A549 (cell line): ENCODE results near the gene GPR78. TPM values are rescaled to one million over a fixed set of nuclear protein-coding genes. Genes with fewer than 3 reads are reported as not detected.

Source experiments
- ATAC-seq, 2 experiments: fragments of 200-7000 bp in 1 of 2; fragments of >200 bp in 1 of 2; cut with Nextera tagmentation in 1 of 2; cut with Tn5 transposase in 1 of 2; 3 replicates each; pipeline versions ENCODE4 v1.8.0 to v1.9.1; 2018 to 2020; ENCODE audit warnings: mild to moderate bottlenecking in 1 of 2, moderate library complexity in 1 of 2
- CTCF ChIA-PET: fragments of 300-600 bp; sonication (Branson Sonifier 250); formaldehyde crosslinking; extraction: SDS; loops from one replicate; lab custom pipeline; 2021; ENCODE audit warnings: antibody characterized with exemption, inconsistent platforms; lab: Yijun Ruan, JAX
- POLR2A ChIA-PET: fragments of 350-600 bp; formaldehyde crosslinking; extraction: SDS; loops from one replicate; lab custom pipeline; 2021; ENCODE audit warnings: antibody characterized with exemption, inconsistent platforms; lab: Yijun Ruan, JAX
- DNase-seq, 2 experiments: peaks; one replicate each; pipeline versions ENCODE4 v3.0.0 to v3.0.0-alpha.2; 2011 to 2016; ENCODE audit warnings: low read depth in 1 of 2, low spot score in 1 of 2
- FAIRE-seq: peaks from 2 replicates; lab custom pipeline; 2011; peaks lifted over from hg19 to GRCh38; lab: Jason Lieb, UNC
- H3K27ac ChIP-seq, 2 experiments: fragments of >200 bp; sonication (Bioruptor Twin); formaldehyde crosslinking; 3 replicates each; pipeline ENCODE4 v1.5.1; 2016 to 2017
- H3K4me1 ChIP-seq: fragments of >200 bp; sonication (Bioruptor Twin); formaldehyde crosslinking; 3 replicates; pipeline ENCODE4 v1.6.1; 2016
- H3K4me2 ChIP-seq: fragments of >200 bp; sonication (Bioruptor Twin); formaldehyde crosslinking; 3 replicates; pipeline ENCODE4 v1.6.1; 2016
- H3K4me3 ChIP-seq: fragments of >200 bp; sonication (Bioruptor Twin); formaldehyde crosslinking; 3 replicates; pipeline ENCODE4 v1.5.1; 2016
- H3K9me3 ChIP-seq: fragments of >200 bp; sonication (Bioruptor Twin); formaldehyde crosslinking; 3 replicates; pipeline ENCODE4 v1.6.1; 2016
- CEBPB ChIP-seq, 2 experiments: fragments of >200 bp in 1 of 2; sonication (Bioruptor Twin) in 1 of 2; formaldehyde crosslinking in 1 of 2; IDR thresholded peaks; 2 replicates each; pipeline ENCODE4 v1.6.1; 2012 to 2016
- CHD2 ChIP-seq: fragments of 150-350 bp; IDR thresholded peaks from 2 replicates; pipeline ENCODE4 v1.6.1; 2014; ENCODE audit warnings: low read length; ENCODE audit not compliant: partially characterized antibody
- EHF ChIP-seq: fragments of 250-450 bp; sonication (Bioruptor Pico); IDR thresholded peaks from 2 replicates; pipeline ENCODE4 v1.5.0; 2020; ENCODE audit warnings: mild to moderate bottlenecking
- EHMT2 ChIP-seq: fragments of 200-600 bp; sonication (generic); IDR thresholded peaks from 2 replicates; pipeline ENCODE4 v1.6.1; 2016; ENCODE audit warnings: antibody characterized with exemption, low read depth, mild to moderate bottlenecking, moderate library complexity
- FOSL2 ChIP-seq, 2 experiments: fragments of 450-650 bp in 1 of 2; fragments of >200 bp in 1 of 2; sonication (Bioruptor Twin) in 1 of 2; formaldehyde crosslinking; IDR thresholded peaks; 2 replicates each; pipeline versions ENCODE4 v1.5.0 to v1.6.1; 2016 to 2020; ENCODE audit warnings: mild to moderate bottlenecking in 1 of 2, moderate library complexity in 1 of 2
- FOXS1 ChIP-seq: fragments of 250-450 bp; sonication (Bioruptor Pico); IDR thresholded peaks from 2 replicates; pipeline ENCODE4 v1.5.0; 2020; ENCODE audit warnings: mild to moderate bottlenecking, moderate library complexity
- GATA3 ChIP-seq: IDR thresholded peaks from 2 replicates; pipeline ENCODE4 v1.6.1; 2012; ENCODE audit warnings: borderline replicate concordance
- HDAC2 ChIP-seq: fragments of 200-600 bp; sonication (generic); IDR thresholded peaks from 2 replicates; pipeline ENCODE4 v1.6.1; 2016
- HOXA7 ChIP-seq: fragments of 250-450 bp; sonication (Bioruptor Pico); IDR thresholded peaks from 2 replicates; pipeline ENCODE4 v1.5.0; 2020; ENCODE audit warnings: mild to moderate bottlenecking, moderate library complexity
- HOXB5 ChIP-seq: fragments of 250-450 bp; sonication (Bioruptor Pico); IDR thresholded peaks from 2 replicates; pipeline ENCODE4 v1.5.0; 2020; ENCODE audit warnings: mild to moderate bottlenecking, moderate library complexity
- JUNB ChIP-seq: fragments of >200 bp; sonication (Bioruptor Twin); formaldehyde crosslinking; IDR thresholded peaks from 2 replicates; pipeline ENCODE4 v1.6.1; 2016
- KDM1A ChIP-seq: fragments of 200-600 bp; sonication (generic); IDR thresholded peaks from 2 replicates; pipeline ENCODE4 v1.6.1; 2016; ENCODE audit warnings: low read depth, mild to moderate bottlenecking
- KDM5A ChIP-seq: fragments of 200-600 bp; sonication (generic); IDR thresholded peaks from 2 replicates; pipeline ENCODE4 v1.6.1; 2016; ENCODE audit warnings: antibody characterized with exemption, mild to moderate bottlenecking
- NFE2L2 ChIP-seq: fragments of 150-350 bp; conservative IDR thresholded peaks from 2 replicates; pipeline ENCODE4 v1.6.1; 2014; ENCODE audit warnings: low read length
- NPAS2 ChIP-seq: fragments of 250-450 bp; sonication (Bioruptor Pico); IDR thresholded peaks from 2 replicates; pipeline ENCODE4 v1.8.0; 2022; ENCODE audit warnings: mild to moderate bottlenecking, moderate library complexity, borderline replicate concordance
- NR3C1 ChIP-seq: fragments of >200 bp; sonication (Bioruptor Twin); formaldehyde crosslinking; IDR thresholded peaks from 3 replicates; pipeline ENCODE4 v1.6.1; 2017
- POLR2A ChIP-seq: IDR thresholded peaks from 2 replicates; pipeline ENCODE4 v1.6.1; 2012; ENCODE audit warnings: mild to moderate bottlenecking, low read length
- RAD21 ChIP-seq, 2 experiments: fragments of >200 bp in 1 of 2; sonication (Bioruptor Twin) in 1 of 2; formaldehyde crosslinking in 1 of 2; IDR thresholded peaks in 1 of 2; conservative IDR thresholded peaks in 1 of 2; 2 replicates in 1 of 2; 3 replicates in 1 of 2; pipeline ENCODE4 v1.6.1; 2012 to 2018; ENCODE audit warnings: inconsistent platforms in 1 of 2
- RARB ChIP-seq: fragments of 250-450 bp; sonication (Bioruptor Pico); IDR thresholded peaks from 2 replicates; pipeline ENCODE4 v1.8.0; 2021; ENCODE audit warnings: mild to moderate bottlenecking, moderate library complexity
- RFX5 ChIP-seq: fragments of 450-650 bp; IDR thresholded peaks from 2 replicates; pipeline ENCODE4 v1.7.1; 2014; ENCODE audit warnings: antibody characterized with exemption, mild to moderate bottlenecking, moderate library complexity
- RNF2 ChIP-seq: fragments of 200-600 bp; sonication (generic); IDR thresholded peaks from 2 replicates; pipeline ENCODE4 v1.6.1; 2016; ENCODE audit warnings: low read depth, mild to moderate bottlenecking, antibody characterized with exemption, moderate library complexity, borderline replicate concordance
- SMC3 ChIP-seq: fragments of >200 bp; sonication (Bioruptor Twin); formaldehyde crosslinking; IDR thresholded peaks from 3 replicates; pipeline ENCODE4 v1.6.1; 2018; ENCODE audit warnings: inconsistent platforms
- TP53 ChIP-seq: fragments of 250-450 bp; sonication (Bioruptor Pico); IDR thresholded peaks from 2 replicates; pipeline ENCODE4 v1.5.0; 2021; ENCODE audit warnings: mild to moderate bottlenecking, moderate library complexity
- ZC3H11A ChIP-seq: fragments of 450-650 bp; IDR thresholded peaks from 2 replicates; pipeline ENCODE4 v1.6.1; 2014; ENCODE audit warnings: antibody characterized with exemption, mild to moderate bottlenecking
- WGBS: methylation state at CpG from one replicate; pipeline ENCODE4 v1.1.6; 2017; ENCODE audit errors: missing lambda C conversion rate; 5-methylcytosine and 5-hydroxymethylcytosine counted together
- polyA plus RNA-seq, 4 experiments: library from polyadenylated mRNA; depleted of rRNA in 3 of 4; stranded (reverse); fragments of >200 nt; fragmentation: RNase III in 1 of 4; extraction: RNeasy Plus Mini Kit Qiagen cat#74134 plus additional on column Dnase treatment in 1 of 4; gene quantifications; 2 replicates in 3 of 4; 3 replicates in 1 of 4; pipeline ENCODE4 v1.2.3, GENCODE V29; 2011 to 2017
- TF ChIP-seq, protein P1 (sequence below): IDR thresholded peaks from 2 replicates; pipeline ENCODE4 v1.6.1; 2012; ENCODE audit warnings: low read depth, borderline replicate concordance
- TF ChIP-seq, protein P2 (sequence below): fragments of 450-650 bp; IDR thresholded peaks from 2 replicates; pipeline ENCODE4 v1.6.1; 2014; ENCODE audit warnings: antibody characterized with exemption
- TF ChIP-seq, protein P3 (sequence below): IDR thresholded peaks from 2 replicates; pipeline ENCODE4 v1.6.1; 2012
- TF ChIP-seq, protein P4 (sequence below): fragments of 250-450 bp; sonication (Bioruptor Pico); IDR thresholded peaks from 2 replicates; pipeline ENCODE4 v1.5.0; 2020; ENCODE audit warnings: low read depth, mild to moderate bottlenecking, moderate library complexity

The GPR78 gene
- polyA plus RNA-seq, 2 of the 4 experiments (the other 2 are of a cell fraction), result 0.09 TPM; not detected in 1

DNA sequence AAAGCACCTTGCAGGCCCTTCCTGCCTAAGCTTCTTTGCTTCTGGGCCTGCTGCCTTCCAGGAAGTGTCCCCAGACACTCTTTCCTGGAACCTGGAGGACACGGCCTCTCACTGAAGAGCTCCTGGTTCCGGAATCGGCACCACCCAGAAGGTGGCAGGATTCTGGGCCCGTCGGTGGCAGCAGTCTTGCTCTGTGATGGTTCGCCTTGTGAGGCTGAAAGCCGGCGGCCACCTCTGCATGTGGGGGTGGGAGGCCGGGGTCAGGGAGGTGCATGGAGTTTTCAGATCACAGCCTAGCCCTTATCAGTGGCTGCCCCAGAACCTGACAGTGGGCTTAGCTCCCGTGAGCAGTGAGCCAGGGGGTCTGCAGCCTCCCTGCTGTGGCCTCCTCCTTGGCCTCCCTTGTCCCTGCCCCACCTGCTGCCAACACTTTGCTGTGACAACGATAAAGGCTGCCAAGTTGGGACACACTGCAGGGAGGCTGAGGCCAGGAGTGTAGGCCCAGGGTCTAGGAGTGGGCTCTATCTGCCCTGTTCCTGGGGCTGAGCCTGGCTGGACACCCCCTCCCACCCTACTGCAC is 30.8 kb upstream of the GPR78 start (continued):
- TF ChIP-seq RAD21 (conservative IDR thresholded peaks at IDR 0.05 in 1 of 2, IDR thresholded peaks at IDR 0.05 in 1 of 2) (no peak), KDM5A (no peak), NFE2L2 (no peak), FOSL2 (IDR thresholded peaks at IDR 0.05) (no peak), FOSL2 (CRISPR knock-in tag; IDR thresholded peaks at IDR 0.05) (no peak), ZC3H11A (no peak), RARB (CRISPR knock-in tag) (no peak), JUNB (no peak)
- TF ChIP-seq, protein P1, sequence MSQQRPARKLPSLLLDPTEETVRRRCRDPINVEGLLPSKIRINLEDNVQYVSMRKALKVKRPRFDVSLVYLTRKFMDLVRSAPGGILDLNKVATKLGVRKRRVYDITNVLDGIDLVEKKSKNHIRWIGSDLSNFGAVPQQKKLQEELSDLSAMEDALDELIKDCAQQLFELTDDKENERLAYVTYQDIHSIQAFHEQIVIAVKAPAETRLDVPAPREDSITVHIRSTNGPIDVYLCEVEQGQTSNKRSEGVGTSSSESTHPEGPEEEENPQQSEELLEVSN, result no peak
- TF ChIP-seq, protein P2, sequence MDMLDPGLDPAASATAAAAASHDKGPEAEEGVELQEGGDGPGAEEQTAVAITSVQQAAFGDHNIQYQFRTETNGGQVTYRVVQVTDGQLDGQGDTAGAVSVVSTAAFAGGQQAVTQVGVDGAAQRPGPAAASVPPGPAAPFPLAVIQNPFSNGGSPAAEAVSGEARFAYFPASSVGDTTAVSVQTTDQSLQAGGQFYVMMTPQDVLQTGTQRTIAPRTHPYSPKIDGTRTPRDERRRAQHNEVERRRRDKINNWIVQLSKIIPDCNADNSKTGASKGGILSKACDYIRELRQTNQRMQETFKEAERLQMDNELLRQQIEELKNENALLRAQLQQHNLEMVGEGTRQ, result no peak

DNA sequence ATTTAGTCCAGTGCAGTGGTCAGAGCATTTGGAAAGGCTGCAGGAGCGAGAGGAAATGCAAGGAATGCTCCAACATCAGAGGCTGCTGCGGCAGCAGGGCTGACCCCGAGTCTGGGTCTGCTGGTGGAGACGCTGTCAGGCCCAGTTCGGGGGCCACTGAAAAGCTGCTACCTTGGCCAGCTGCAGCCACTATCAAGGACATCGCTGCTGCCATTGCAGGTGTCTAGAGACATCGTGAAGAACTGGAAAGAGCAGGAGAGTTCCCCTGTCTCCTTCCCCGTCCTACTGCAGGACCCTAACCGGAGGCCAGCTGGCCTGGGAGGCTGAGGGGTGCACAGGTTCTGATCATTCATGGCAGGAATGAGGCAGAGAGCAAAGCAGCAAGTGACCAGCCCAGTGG is 29.5 kb upstream of the GPR78 start:
- no peaks in the 10 kb centered on the region for H3K9me3 ChIP-seq
- no peak overlapping the region for H3K4me2 ChIP-seq
- DNase-seq, result no peak
- WGBS, result 69% methylated on average over 6 of the region's 9 CpGs
- FAIRE-seq, result no peak
- H3K4me1 ChIP-seq, result peaks cover 6% of the 10 kb centered on the region; the same call in 1 of the 3 replicates
- H3K4me3 ChIP-seq, result no peak overlapping the region
- TF ChIP-seq, protein P3, sequence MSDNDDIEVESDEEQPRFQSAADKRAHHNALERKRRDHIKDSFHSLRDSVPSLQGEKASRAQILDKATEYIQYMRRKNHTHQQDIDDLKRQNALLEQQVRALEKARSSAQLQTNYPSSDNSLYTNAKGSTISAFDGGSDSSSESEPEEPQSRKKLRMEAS, result no peak
- TF ChIP-seq EHMT2, result no peak
- TF ChIP-seq RAD21 (conservative IDR thresholded peaks at IDR 0.05 in 1 of 2, IDR thresholded peaks at IDR 0.05 in 1 of 2), result no peak
- no peak for TF ChIP-seq CHD2
- no peak for TF ChIP-seq HOXB5
- TF ChIP-seq FOXS1 (CRISPR knock-in tag), result no peak
- TF ChIP-seq HDAC2, result no peak
- TF ChIP-seq SMC3, result no peak
- TF ChIP-seq, all 56 proteins: peak for 0
- ChIA-PET POLR2A (no interaction called here), CTCF (interaction anchor here (0.9 to 1.3 kb wide), 3 partner anchors 17 to 57 kb away, joined by 3 to 5 read pairs (median 5); no protein-coding TSS in a partner anchor)
- H3K27ac ChIP-seq, result no peak overlapping the region
- no peak for ATAC-seq

DNA sequence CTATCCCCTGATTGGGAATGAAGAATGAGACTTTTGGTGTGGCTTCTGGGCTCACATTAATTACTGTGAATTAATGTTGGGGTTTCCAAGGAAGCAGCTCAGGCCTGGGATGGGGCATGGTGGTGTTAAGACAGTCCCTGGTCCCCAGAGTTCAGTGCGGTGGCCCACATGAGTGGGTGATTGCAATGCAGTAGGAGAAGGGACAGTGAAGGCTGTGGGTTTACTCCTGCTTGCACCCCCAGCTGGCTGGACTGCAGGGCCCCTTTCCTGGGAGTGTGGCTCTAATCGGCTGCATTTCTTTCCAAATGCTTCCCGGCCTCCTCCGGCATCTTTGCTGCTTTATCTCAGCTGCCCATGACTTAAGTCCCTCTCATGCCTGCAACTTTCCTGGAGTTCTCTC is 28.2 kb upstream of the GPR78 start:
- TF ChIP-seq HOXB5, result no peak
- no peak for TF ChIP-seq FOXS1 (CRISPR knock-in tag)
- TF ChIP-seq FOSL2 (IDR thresholded peaks at IDR 0.05), result no peak
- TF ChIP-seq FOSL2 (CRISPR knock-in tag; IDR thresholded peaks at IDR 0.05), result no peak
- TF ChIP-seq RFX5, result no peak
- no peak for TF ChIP-seq NR3C1
- TF ChIP-seq RNF2, result no peak
- no peak for TF ChIP-seq NPAS2
- no peak for TF ChIP-seq GATA3
- no peak for TF ChIP-seq CEBPB (IDR thresholded peaks at IDR 0.05)
- no peak for TF ChIP-seq EHF (CRISPR knock-in tag)
- no peak for TF ChIP-seq NFE2L2
- no peak for TF ChIP-seq HOXA7 (CRISPR knock-in tag)
- TF ChIP-seq KDM1A, result no peak
- no peak for TF ChIP-seq TP53 (CRISPR knock-in tag)
- TF ChIP-seq POLR2A, result no peak
- no peak for TF ChIP-seq JUNB
- TF ChIP-seq, protein P4, sequence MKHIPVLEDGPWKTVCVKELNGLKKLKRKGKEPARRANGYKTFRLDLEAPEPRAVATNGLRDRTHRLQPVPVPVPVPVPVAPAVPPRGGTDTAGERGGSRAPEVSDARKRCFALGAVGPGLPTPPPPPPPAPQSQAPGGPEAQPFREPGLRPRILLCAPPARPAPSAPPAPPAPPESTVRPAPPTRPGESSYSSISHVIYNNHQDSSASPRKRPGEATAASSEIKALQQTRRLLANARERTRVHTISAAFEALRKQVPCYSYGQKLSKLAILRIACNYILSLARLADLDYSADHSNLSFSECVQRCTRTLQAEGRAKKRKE, result no peak
- DNase-seq (no peak), ATAC-seq (no peak), FAIRE-seq (no peak)
- ChIA-PET POLR2A (no interaction called here), CTCF (interaction anchor here (1.3 kb wide), 2 partner anchors 55 to 84 kb away, joined by 5 to 6 read pairs; no protein-coding TSS in a partner anchor)
- 77% methylated on average over 4 of the region's 4 CpGs for WGBS
- Histone ChIP-seq H3K4me1 (peaks cover 14% of the 10 kb centered on the region; the same call in 2 of the 3 replicates), H3K4me3 (no peak overlapping the region), H3K4me2 (no peak overlapping the region), H3K9me3 (no peaks in the 10 kb centered on the region), H3K27ac (no peak overlapping the region)
